HG03175 (cell line): Measurements from ENCODE around the gene UBQLN4.
"Not testable (repeated sequence)": the region's sequence is repeated elsewhere in the genome, so short reads cannot be mapped to it uniquely, and the experiment has no call there.

Experiments
- ATAC-seq: cut with Tn5 transposase; IDR thresholded peaks from one replicate; pipeline ENCODE4 v1.9.1; 2021; ENCODE audit warnings: mild to moderate bottlenecking, moderate library complexity; ENCODE audit not compliant: unreplicated experiment

Gene UBQLN4

DNA sequence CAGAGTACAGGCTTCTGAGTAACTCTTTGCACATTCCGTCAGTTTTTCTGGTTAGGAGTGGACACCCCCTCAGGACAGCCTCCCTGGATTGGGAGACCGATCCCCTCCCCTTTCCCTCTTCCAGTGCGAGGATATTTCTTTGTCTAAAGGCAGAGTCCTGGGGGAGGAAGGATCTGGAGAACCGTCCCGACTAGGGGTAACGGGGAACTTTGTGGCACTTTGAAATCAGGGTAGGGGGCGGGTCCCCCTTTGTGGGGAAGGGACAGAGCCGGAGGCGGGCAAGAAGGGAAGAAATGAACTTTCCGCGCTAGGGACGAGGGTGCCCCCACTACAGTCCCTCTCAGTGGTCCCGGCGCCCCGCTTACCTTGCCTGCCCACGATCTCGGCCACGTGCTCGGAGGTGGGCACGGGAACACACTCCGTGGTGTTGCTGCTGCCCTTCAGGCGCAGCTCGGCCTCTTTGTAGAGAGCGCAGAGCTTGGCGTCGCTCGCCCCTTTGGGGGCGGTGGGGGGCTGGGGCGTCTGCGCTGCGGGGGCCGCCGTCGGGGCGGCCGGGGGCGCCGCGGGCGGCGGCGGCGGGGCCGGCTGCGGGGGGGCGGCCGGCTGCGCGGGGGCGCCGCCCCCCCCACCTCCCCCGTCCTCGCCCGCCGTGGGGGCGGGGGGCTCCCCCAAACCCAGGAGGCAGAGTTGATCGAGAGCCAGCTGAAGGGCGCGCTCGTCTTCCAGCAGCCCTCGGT is 27.8 kb upstream of the UBQLN4 start:
- no peak for ATAC-seq

DNA sequence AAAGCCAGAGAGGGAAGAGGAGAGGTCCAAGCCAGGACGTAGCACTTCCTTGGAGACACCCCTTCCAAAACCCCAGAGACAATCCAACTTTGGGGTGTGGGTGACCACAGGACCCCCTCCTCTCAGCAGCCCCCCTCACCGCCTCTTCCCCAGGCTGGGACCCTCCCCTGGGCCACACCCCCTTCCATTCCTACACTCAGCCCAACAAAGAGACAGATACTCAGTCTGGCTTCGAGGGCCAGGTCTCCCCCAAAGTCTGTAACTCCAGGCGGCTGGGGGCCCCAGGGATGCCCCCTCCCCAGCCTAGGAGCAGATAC is 27.2 kb upstream of the UBQLN4 start:
- no peak for ATAC-seq

DNA sequence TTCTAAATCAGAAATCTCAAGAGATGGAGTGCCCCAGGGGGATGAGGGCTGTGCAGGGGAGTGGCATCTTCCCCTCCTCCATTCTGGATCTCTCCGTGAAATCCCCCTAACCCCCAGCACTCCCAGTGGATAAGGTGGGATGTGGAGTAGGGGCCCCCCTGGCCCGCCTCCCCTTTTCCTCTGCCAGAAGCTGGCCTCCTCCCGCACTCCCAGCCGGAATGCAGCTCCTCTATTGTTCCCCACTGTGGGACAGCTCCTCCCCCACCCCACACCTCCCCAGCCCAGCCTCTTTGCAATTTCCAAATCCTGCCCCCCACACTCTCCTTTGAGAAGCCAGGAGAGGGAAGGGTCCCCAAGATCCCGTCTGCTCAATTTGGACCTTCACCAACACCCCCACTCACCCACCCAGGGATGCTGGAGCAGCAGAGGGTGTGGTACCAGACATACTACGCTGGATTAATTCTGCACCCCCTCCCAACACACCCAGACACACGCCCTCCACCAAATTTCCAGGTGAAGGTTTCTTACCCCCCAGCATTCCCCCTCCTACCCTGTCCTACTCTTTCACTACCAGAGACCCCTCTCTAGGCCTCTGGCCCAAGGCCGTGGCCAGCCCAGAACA is 26.8 kb upstream of the UBQLN4 start:
- no peak for ATAC-seq

DNA sequence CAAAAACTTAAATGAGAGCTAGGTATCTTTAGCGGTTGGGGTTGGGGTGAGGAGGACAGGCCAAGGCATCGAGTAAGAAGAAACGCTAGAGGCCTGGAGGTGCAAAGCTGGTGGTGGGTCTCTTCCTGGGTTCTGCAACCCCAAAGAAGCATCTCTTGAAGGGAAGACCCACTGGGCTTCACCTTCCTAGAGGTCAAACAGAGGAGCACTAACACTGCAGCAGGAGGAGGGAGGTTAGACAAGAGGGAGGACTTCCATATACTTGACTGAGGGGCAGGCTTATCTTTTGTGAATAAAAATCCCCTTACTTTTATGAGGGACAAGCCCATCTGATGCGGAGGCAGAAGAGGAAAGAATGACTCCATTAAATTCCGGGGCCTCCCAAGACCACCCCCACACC is 26.2 kb upstream of the UBQLN4 start:
- no peak for ATAC-seq

DNA sequence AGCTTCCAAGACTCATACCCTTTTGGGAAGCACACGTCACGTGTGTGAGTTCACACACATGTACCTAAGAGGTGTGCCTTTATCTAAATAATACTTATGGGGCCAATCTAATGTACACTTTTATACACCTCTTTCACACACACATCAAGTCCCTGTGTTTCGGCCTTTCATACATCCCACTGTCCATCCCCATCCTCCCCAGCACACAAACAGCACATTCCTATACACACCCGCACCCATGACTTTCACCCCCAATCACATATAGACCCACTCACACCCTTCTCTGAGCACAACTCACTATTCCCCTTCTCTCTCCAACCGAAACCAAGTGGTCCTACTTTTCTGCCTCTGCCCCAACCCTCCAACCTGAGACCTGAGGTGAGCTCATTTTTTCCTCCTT is 25.1 kb upstream of the UBQLN4 start:
- no peak for ATAC-seq

DNA sequence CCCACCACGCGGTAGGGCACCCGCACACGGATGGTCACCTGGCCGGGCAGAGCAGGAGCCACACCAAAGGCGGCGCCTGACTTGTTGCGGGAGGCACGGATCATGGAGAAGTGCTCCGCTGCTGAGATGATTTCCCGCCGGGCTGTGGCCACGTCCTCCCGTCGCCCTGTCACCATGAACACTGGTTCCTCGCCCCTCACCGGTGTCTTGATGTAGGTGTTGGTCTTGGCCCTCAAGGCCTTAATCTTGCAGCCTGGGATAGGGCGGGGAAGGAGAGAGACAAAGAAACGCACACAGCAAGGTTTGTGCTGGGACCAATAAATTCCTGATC is 23.8 kb upstream of the UBQLN4 start:
- no peak for ATAC-seq

DNA sequence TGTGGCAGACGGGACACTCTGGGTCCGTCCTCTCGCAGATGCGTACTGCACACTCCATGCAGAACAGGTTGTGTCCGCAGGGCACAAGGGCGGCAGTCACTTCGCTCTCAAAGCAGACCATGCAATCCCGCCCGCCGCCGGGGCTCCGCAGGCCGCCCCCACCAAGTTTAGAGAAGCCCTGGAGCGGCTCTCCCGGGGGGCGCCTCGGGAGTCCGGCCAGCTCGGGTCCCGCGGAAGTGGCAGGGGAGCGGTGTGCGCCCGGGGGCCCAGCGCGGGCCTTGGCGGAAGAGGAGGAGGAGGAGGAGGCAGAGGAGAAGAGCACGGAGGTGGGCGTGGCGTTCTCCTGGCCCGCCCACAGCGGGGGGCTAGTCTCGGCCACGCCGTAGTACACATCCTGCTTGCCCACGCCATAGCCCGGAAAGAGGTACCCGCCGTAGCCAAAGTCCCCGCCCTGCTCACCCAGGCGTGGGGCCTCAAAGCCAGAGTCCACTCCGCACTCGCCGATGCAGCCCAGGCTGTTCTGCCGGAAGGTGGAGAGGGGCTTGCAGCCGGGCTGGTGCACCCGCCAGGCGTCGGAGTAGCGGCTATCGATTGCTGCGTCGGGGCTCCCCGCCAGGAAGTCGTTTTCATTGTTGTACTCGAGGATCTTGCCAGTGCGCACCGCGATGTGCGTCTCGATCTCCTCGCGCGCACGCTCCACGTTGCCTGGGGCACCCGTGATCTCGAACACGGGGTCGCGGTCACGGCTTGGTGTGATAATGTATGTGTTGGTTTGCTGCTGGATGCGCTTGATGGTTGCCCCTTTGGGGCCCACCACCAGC is 23.2 kb upstream of the UBQLN4 start:
- peak; percentile 65 for ATAC-seq

DNA sequence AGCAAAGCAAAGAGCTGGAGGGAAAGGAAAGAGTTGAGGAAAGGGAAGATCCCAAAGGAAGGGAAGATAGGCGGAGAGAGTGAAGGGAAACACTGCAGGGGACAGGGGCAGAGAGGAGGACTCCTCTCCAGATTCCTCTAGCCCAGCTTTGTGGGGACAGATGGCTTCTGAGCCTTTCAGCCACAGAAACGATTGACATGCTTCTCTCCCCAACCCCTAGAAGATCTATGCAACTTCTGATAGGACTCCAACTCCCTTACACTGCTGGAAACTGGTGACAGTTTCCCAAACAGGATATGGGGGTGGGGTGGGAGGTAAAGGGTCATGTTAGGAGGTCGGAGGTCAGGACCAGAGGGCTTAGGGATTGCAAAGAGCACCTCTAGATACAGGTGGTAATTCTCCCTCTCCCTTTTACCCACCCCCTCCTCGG is 22.2 kb upstream of the UBQLN4 start:
- no peak for ATAC-seq

DNA sequence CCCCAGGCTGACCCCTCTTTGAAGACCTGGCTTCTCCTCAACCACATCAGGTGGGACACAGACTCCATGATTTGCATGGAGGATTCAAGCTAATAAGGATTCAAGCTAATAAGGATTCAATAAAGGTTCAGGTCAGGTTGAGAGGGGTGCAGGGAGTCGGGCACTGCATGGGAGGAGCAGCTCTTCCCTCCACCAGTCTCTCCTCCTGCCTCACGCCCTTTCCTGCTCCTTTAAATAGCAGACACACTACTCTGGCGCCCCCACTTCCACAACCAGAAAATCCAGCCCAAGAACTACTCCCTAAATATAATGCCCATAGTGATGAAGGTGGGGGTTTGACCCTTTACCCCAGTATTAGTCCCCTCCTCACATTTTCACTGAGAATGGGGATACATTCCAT is 21.6 kb upstream of the UBQLN4 start:
- ATAC-seq = no peak

DNA sequence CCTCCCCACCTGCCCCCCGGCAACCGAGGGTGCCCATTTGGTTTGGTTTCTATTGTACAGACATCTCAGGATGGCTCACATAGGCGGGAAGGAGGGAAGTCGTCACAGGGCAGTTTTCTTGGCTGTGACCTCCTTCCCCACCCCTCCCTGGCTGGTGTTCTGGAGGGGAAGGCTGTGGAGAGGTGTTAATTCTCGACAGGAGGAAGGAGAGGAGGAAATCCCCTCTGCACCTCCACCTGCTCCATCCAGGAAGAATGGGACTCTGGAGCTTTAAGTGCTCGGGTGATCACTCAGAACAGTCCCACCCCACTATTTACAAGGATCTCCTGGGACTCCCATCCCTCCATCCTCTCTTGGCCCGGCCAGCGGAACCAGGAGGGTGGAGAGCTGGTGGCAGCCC is 21.1 kb upstream of the UBQLN4 start:
- ATAC-seq = no peak

DNA sequence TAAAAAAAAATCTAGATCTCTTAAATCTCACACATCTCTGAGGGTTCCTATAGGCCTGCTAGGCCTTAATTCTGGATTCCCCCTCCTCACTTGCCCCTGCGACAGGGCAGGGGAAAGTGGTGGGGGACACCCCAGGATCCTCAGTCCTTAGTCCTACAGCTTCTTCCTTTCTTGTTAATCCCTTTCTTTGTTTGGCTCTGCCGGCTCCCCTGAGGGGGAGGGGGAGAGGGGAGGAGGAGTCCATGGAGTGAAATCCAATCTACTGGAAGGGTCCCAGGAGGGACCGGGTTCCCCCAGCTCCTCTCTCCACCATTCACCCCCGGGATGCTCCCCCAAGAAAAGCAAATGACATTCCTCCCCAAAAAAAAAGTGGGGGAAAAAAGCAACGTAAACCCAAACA is 20.1 kb upstream of the UBQLN4 start:
- ATAC-seq = no peak

DNA sequence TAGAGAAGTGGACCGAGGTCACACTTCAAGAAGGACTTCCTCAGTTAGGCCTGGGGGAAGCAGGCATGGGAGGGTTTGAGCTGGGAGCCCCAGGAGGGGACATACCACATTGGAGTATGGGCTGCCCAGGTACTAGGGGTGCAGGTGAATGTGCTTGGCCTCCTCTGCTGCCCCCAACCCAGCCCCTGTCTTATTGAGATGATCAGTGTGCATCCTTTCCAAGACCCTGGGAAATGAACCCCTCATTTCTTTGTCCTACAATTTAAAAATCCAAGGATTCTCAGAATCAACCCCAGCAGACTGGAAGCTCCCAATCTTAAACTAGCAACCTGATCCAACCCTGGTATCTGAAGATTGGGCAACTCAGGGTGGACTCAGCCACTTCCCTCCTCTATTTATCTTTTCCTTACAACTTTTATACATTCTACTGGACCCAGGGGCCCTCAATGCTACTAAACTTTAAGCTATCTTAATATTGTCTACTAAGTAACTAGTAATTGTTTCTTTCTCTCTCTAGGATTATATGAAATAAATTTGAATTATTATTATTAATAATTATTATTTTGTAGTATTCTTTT is 19.6 kb upstream of the UBQLN4 start:
- ATAC-seq = no peak

DNA sequence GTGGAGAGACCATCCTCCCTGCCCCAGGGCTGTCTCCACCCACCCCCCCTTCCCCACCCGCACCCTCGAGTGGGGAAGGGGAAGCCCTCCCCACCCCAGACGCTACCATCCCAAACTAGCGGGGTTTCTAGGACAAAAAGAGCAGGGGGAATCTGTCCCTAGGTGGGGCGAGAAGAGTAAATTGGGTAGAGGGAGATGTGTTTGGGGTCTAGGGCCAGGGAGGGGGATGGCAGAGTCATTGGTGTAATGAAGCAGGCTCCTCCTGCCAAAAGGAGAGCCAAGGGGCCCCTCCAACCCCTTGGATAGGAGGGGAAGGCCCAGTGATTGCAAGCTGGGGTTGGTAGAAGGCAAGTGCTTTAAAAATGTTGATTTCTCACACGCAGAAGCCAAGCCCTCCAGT is 18.7 kb upstream of the UBQLN4 start:
- ATAC-seq = no peak

DNA sequence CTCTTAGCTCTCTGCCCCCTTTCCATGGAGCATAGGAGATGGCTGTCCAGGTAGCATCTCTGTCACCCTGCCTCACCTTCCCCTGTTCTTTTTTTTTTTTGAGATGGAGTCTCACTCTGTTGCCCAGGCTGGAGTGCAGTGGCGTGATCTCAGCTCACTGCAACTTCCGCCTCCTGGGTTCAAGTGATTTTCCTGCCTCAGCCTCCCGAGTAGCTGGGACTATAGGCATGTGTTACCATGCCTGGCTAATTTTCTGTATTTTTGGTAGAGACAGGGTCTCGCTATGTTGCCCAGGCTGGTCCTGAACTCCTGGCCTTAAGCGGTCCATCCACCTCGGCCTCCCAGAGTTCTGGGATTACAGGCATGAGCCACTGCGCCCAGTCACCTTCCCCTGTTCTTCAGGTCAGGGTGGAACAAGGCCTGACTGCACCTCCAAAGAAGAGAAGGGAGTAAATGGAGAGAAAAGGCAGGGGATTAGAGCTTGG is 17.8 kb upstream of the UBQLN4 start:
- ATAC-seq = not testable (repeated sequence)

DNA sequence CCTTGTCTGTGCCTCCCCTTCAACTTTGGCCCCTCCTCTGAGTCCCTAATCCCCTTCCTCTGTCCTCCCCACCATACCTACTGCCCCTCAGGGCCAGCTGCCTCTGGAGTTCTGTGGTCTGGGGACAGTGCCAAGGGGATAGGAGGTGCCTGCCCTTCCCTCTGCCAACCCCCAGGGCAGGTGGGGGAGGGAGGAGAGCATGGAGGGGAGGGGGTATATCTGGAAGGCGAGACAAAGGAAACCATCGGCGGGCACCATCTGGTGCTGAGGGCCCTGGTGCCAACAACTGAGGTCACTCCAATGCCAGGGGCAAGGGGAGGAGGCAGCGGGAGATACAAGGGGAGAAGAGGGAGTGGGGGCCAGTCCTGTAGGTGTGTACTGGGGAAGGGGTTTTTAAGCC is 16.9 kb upstream of the UBQLN4 start:
- no peak for ATAC-seq

DNA sequence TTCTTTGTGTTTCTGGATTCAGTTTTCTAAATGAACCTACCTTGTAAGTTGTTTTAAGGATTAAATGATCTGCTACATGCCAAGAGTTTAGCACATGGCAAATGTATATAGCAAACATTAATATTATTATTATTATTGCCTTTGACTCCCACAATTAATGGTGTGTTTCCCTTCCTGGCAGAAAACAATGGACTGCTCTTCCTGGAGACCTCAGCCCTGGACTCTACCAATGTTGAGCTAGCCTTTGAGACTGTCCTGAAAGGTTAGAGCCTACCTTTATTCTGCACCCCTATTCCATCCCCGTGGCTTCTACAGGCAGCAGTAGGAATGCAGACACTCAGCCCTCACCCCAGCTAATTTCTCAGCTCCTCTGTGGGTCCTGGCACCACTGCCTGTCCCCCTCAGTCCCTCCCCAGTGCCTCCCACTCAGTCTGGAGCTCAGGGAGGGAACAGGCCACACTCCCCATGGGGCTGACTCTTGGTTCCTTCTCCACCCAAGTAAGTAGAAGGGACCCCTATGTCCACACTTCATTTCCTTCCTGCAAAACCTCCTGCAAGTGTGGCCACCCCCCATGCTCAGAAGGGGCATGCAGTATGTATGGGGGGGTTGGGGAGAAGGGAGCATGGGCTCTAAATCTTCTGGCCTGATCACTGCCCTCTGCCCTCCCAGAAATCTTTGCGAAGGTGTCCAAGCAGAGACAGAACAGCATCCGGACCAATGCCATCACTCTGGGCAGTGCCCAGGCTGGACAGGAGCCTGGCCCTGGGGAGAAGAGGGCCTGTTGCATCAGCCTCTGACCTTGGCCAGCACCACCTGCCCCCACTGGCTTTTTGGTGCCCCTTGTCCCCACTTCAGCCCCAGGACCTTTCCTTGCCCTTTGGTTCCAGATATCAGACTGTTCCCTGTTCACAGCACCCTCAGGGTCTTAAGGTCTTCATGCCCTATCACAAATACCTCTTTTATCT is 16.2 kb upstream of the UBQLN4 start:
- no peak for ATAC-seq

DNA sequence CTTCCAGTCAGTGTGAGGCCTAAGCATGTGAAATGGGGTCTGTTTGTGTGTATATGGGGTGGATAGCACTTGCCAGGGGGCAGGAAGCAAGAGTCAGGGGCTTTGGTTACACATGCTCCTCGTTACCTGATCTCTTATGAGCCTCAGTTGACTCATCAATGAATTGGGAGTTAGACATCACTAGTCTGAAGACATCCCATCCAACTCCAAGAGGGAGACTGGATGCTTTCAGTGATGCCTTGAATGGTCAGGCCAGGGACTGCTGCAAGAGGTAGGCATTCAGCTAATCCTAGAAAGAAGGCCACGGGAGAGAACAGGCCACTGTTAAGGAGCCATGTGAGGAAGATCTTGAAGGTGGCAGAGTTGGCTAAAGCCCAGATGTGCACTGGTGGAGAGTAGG is 13.7 kb upstream of the UBQLN4 start:
- ATAC-seq = no peak

DNA sequence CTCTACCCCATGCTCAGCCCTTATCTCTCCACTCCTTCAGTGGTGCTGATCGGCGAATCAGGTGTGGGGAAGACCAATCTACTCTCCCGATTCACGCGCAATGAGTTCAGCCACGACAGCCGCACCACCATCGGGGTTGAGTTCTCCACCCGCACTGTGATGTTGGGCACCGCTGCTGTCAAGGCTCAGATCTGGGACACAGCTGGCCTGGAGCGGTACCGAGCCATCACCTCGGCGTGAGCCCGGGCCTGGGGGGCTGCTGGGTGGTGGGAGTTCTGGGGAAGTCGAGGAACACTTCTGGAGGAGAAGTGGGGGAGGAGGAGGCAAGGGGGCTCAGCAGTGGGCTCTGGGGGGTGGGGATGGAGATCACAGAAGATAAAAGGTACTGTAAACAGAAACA is 12.3 kb upstream of the UBQLN4 start:
- no peak for ATAC-seq

DNA sequence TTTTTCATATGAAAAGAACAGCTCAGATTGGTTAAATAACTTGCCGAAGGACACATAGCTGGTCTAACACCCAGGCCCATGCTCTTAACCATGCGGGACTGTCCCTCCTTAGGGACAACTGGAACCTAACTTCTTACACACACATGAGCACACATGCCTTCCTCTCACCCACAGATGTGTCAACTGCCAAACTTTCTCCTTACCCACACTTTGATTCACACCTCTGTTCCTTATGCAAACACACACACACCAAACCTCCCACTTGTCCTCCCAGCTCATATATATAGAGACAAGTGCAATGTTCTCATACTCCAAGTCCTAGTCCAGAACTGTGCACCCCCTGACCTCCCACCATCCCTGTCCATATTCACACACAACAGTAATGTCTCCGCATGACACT is 11.6 kb upstream of the UBQLN4 start:
- ATAC-seq = no peak

DNA sequence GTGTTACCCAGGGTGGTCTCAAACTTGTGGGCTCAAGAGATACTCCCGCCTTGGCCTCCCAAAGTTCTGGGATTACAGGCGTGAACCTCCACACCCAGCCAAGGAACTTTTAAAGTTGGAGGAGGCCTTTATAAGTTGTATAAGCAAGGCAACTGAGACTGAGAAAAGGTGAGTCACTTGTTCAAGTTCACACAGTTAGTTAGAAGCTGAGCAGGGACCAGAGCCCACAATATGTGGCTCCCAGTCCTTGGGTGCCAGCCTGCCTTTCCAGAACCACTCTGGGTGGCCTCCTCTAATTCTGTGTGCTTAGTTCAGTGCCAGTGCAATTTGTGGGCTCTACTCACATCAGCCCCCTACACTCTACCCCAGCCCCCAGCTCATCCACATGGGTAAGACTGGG is 11.0 kb upstream of the UBQLN4 start:
- no peak for ATAC-seq

DNA sequence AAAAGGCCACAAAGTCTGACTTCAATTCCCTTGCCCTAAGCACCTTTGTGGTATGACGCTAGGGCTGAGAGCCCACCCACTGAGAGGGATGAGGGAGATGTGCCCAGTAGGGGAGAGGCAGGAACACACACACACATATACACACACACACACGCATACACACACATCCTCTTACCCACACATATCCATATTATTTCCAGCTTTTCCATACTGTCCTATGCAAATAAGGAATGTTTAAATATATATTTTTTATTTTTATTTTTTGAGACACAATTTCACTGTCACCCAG is 10.3 kb upstream of the UBQLN4 start:
- ATAC-seq = no peak
